Sigmoid colon (tissue), 7 donors: ENCODE measurements around the gene SMYD3. TPM values are rescaled to one million over a fixed set of nuclear protein-coding genes. Genes with fewer than 3 reads are reported as not detected.
A peak's percentile ranks its signal among the peaks of the same experiment; 100 is the strongest.

Source experiments
- DNase-seq: peaks from one replicate; pipeline ENCODE4 v3.0.0-alpha.2; 2019
- H3K27ac ChIP-seq, 4 donors: fragments of 200-600 bp; sonication (generic); one replicate each; pipeline ENCODE4 v1.5.1; 2016 to 2019; ENCODE audit warnings: mild to moderate bottlenecking in 1 of 4
- H3K27me3 ChIP-seq, 3 donors: fragments of 200-600 bp; sonication (generic); one replicate each; pipeline ENCODE4 v1.5.1; 2019; ENCODE audit warnings: mild to moderate bottlenecking in 1 of 3
- H3K36me3 ChIP-seq, 4 donors: fragments of 200-600 bp; sonication (generic); one replicate each; pipeline ENCODE4 v1.5.1; 2016 to 2019
- H3K4me1 ChIP-seq, 4 donors: fragments of 200-600 bp; sonication (generic); one replicate each; pipeline ENCODE4 v1.5.1; 2017 to 2019
- H3K4me3 ChIP-seq, 4 donors: fragments of 200-600 bp; sonication (generic); one replicate each; pipeline ENCODE4 v1.5.1; 2017 to 2019; ENCODE audit warnings: mild to moderate bottlenecking in 2 of 4, moderate library complexity in 1 of 4
- H3K9me3 ChIP-seq, 4 donors: fragments of 200-600 bp in 3 of 4; sonication (generic) in 3 of 4; one replicate each; pipeline versions ENCODE4 v1.5.1 to v1.6.1; 2013 to 2019
- EP300 ChIP-seq, 4 donors: sonication (generic); formaldehyde crosslinking; IDR thresholded peaks; one replicate each; pipeline ENCODE4 v1.6.1; 2017; ENCODE audit warnings: antibody characterized with exemption in 4 of 4
- POLR2A ChIP-seq, 2 donors: fragments of 450-650 bp; IDR thresholded peaks; one replicate each; pipeline ENCODE4 v1.6.1; 2016; ENCODE audit warnings: antibody characterized with exemption in 2 of 2, mild to moderate bottlenecking in 2 of 2, moderate library complexity in 2 of 2
- POLR2AphosphoS5 ChIP-seq, 4 donors: sonication (generic); formaldehyde crosslinking; IDR thresholded peaks; one replicate each; pipeline ENCODE4 v1.6.1; 2017; ENCODE audit warnings: antibody characterized with exemption in 4 of 4
- WGBS, 2 donors: extraction: QIAGEN DNeasy Blood & Tissue Kit; methylation state at CpG; one replicate each; pipeline ENCODE4 v1.1.7; 2013; 5-methylcytosine and 5-hydroxymethylcytosine counted together
- intact Hi-C: fragments of 100-400 bp; cut with DNase I; formaldehyde crosslinking; loops from one replicate; pipeline ENCODE4 v1.15.1; 2023
- polyA plus RNA-seq, 3 donors: library from polyadenylated mRNA; stranded (reverse); fragments of 200-250 nt; gene quantifications; one replicate each; pipeline ENCODE4 v1.2.3, GENCODE V29; 2013
- total RNA-seq, 4 donors: library from RNA; depleted of rRNA; stranded (reverse); fragments of >200 nt; gene quantifications; one replicate each; pipeline ENCODE4 v1.1.0, GENCODE V29; 2016
- TF ChIP-seq, protein P1 (sequence below), 4 experiments: fragments of 450-650 bp in 3 of 4; fragments of 200-600 bp in 1 of 4; IDR thresholded peaks; one replicate each; pipeline ENCODE4 v1.5.1; 2016 to 2019; ENCODE audit warnings: antibody characterized with exemption in 4 of 4, mild to moderate bottlenecking in 3 of 4, moderate library complexity in 2 of 4
- donor health status: healthy with polysubstance abuse.
- donor health status: Bipolar disorder and iron deficiency.
- donor health status: healthy.

SMYD3 gene
- total and polyA plus RNA-seq, 7 donors: 8.7 to 23.8 (median 17.1) TPM

- H3K27ac ChIP-seq: no peak overlapping the region
- H3K9me3 ChIP-seq: no peaks in the 10 kb centered on the region
- WGBS, 2 donors: 59 to 76% methylated on average over 7 of the region's 7 CpGs
These were observed 509.4 kb downstream of the SMYD3 start for GRCh38 chr1:245997471-245998258.

GRCh38 chr1:245996811-245997210 lies 510.3 kb downstream of the SMYD3 start:
- TF ChIP-seq, protein P1, sequence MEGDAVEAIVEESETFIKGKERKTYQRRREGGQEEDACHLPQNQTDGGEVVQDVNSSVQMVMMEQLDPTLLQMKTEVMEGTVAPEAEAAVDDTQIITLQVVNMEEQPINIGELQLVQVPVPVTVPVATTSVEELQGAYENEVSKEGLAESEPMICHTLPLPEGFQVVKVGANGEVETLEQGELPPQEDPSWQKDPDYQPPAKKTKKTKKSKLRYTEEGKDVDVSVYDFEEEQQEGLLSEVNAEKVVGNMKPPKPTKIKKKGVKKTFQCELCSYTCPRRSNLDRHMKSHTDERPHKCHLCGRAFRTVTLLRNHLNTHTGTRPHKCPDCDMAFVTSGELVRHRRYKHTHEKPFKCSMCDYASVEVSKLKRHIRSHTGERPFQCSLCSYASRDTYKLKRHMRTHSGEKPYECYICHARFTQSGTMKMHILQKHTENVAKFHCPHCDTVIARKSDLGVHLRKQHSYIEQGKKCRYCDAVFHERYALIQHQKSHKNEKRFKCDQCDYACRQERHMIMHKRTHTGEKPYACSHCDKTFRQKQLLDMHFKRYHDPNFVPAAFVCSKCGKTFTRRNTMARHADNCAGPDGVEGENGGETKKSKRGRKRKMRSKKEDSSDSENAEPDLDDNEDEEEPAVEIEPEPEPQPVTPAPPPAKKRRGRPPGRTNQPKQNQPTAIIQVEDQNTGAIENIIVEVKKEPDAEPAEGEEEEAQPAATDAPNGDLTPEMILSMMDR (IDR thresholded peaks at IDR 0.05): no peak
- TF ChIP-seq POLR2AphosphoS5 (IDR thresholded peaks at IDR 0.05) (no peak), EP300 (IDR thresholded peaks at IDR 0.05) (no peak), POLR2A (IDR thresholded peaks at IDR 0.05) (no peak)
- peaks cover 0 to 18% (median 3%) of the 10 kb centered on the region in 4 donors for H3K4me1 ChIP-seq

More at GRCh38 chr1:245997471-245998258, 509.4 kb downstream of the SMYD3 start:
- intact Hi-C loops: no loop called here
- no peak for DNase-seq
- Histone ChIP-seq H3K4me1 (peaks cover 0 to 18% (median 3%) of the 10 kb centered on the region in 4 donors), H3K4me3 (no peak overlapping the region), H3K36me3 (no peaks in the 10 kb centered on the region), H3K27me3 (no peaks in the 10 kb centered on the region)
- TF ChIP-seq, protein P1 (IDR thresholded peaks at IDR 0.05): no peak
- TF ChIP-seq EP300 (IDR thresholded peaks at IDR 0.05) (no peak), POLR2AphosphoS5 (IDR thresholded peaks at IDR 0.05) (peak in 1 of 4 donors; percentile 20), POLR2A (IDR thresholded peaks at IDR 0.05) (no peak)

DNA sequence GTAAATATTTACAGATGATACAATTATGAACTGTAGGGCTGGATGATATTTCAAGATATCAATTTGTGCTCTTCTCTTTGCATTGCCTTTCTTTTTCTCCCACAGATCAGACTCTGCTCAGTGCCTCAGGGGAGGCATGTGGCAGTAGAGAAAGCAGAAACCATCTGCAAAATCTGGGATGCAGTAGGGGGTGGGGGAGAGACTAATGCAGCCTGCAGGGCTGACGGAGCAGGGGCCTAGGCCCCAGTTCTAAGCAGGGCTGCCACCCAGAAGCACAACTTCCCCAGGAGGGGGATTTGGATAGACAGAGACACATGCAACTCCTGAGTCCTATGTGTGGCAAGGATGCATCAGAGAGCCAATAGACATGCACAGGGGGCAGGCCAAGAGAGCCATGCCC lies 511.6 kb downstream of the SMYD3 start:
- Histone ChIP-seq H3K27ac (no peak overlapping the region), H3K4me3 (no peak overlapping the region), H3K4me1 (peaks cover 0 to 8% (median 3%) of the 10 kb centered on the region in 4 donors), H3K9me3 (no peaks in the 10 kb centered on the region), H3K36me3 (no peaks in the 10 kb centered on the region), H3K27me3 (no peaks in the 10 kb centered on the region)
- intact Hi-C loops: no loop called here
- 93 to 94% methylated on average over 1 of the region's 1 CpG for WGBS, 2 donors
- DNase-seq: no peak
- TF ChIP-seq POLR2AphosphoS5 (IDR thresholded peaks at IDR 0.05) (no peak), EP300 (IDR thresholded peaks at IDR 0.05) (no peak), POLR2A (IDR thresholded peaks at IDR 0.05) (no peak)
- TF ChIP-seq, protein P1 (IDR thresholded peaks at IDR 0.05): no peak

More at GRCh38 chr1:245996811-245997210, 510.3 kb downstream of the SMYD3 start:
- H3K27ac ChIP-seq: no peak overlapping the region
- H3K36me3 ChIP-seq: no peaks in the 10 kb centered on the region
- no peaks in the 10 kb centered on the region for H3K27me3 ChIP-seq
- H3K9me3 ChIP-seq: no peaks in the 10 kb centered on the region
- DNase-seq: no peak
- no peak overlapping the region for H3K4me3 ChIP-seq
- WGBS, 2 donors: 93 to 95% methylated on average over 15 of the region's 15 CpGs
- intact Hi-C loops: no loop called here

DNA sequence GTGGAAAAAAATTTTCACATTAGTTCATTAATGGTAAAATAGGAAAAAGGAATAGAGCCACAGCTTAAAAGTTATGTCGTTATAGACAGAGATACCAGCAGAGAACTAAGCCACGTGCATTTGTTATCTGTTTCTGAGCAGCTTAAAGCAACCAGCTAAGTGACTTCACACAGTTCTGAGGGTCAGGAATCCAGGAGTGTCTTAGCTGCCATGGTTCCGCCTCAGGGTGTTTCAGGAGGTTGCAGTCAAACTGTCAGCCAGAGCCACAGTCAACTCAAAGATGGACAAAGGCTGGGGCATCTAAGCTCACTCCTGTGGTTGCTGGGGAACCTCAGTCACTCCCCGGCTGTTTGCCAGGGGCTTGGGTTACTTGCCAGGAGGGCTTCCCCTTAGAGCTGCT lies 515.8 kb downstream of the SMYD3 start:
- no peaks in the 10 kb centered on the region for H3K9me3 ChIP-seq
- no peak overlapping the region for H3K27ac ChIP-seq
- no peaks in the 10 kb centered on the region for H3K27me3 ChIP-seq
- TF ChIP-seq, protein P1 (IDR thresholded peaks at IDR 0.05): no peak
- no peak for TF ChIP-seq POLR2A (IDR thresholded peaks at IDR 0.05)
- TF ChIP-seq POLR2AphosphoS5 (IDR thresholded peaks at IDR 0.05): no peak
- TF ChIP-seq EP300 (IDR thresholded peaks at IDR 0.05): no peak
- H3K4me1 ChIP-seq: peaks cover 0 to 10% (median 7%) of the 10 kb centered on the region in 4 donors
- H3K4me3 ChIP-seq: no peak overlapping the region
- intact Hi-C loops: no loop called here
- WGBS, 2 donors: 92% methylated on average over 4 of the region's 4 CpGs
- H3K36me3 ChIP-seq: no peaks in the 10 kb centered on the region
- DNase-seq: no peak
